HG02852 (cell line): ENCODE data around the gene TMEM190.
"Not testable (repeated sequence)": the region's sequence is repeated elsewhere in the genome, so short reads cannot be mapped to it uniquely, and the experiment has no call there.

Source experiments
- ATAC-seq: cut with Tn5 transposase; IDR thresholded peaks from one replicate; pipeline ENCODE4 v1.9.1; 2021; ENCODE audit warnings: mild to moderate bottlenecking, moderate library complexity; ENCODE audit not compliant: unreplicated experiment

Gene TMEM190

GRCh38 chr19:55418185-55418584 lies 41.6 kb downstream of the TMEM190 start:
- ATAC-seq = no peak

GRCh38 chr19:55419103-55419502 lies 42.5 kb downstream of the TMEM190 start:
- no peak for ATAC-seq

GRCh38 chr19:55419624-55420236 lies 43.1 kb downstream of the TMEM190 start:
- ATAC-seq = no peak

GRCh38 chr19:55421281-55421680 lies 44.7 kb downstream of the TMEM190 start:
- not testable (repeated sequence) for ATAC-seq

GRCh38 chr19:55423225-55424005 lies 46.8 kb downstream of the TMEM190 start:
- no peak for ATAC-seq

- no peak for ATAC-seq
These were observed 47.9 kb downstream of the TMEM190 start for GRCh38 chr19:55424518-55424917.

GRCh38 chr19:55426042-55426441 lies 49.4 kb downstream of the TMEM190 start:
- no peak for ATAC-seq
